HL-60 (cell line): ENCODE data around the gene STX7.

Experiments used
- DNase-seq, 2 experiments: peaks; one replicate each; pipeline ENCODE4 v3.0.0-alpha.2; 2010 to 2020; ENCODE audit warnings: low read depth in 1 of 2, low spot score in 1 of 2
- H3K27ac ChIP-seq: fragments of 250-450 bp; sonication (Bioruptor Pico); replicated peaks from 2 replicates; pipeline ENCODE4 v1.5.1; 2020; ENCODE audit warnings: mild to moderate bottlenecking, moderate library complexity
- H3K27me3 ChIP-seq: fragments of 250-450 bp; sonication (Bioruptor Pico); 2 replicates; pipeline ENCODE4 v1.5.1; 2021; ENCODE audit warnings: mild to moderate bottlenecking, moderate library complexity; ENCODE audit not compliant: insufficient read depth, poor library complexity, severe bottlenecking
- H3K4me3 ChIP-seq: replicated peaks from 2 replicates; pipeline ENCODE4 v1.5.1; 2011; ENCODE audit warnings: mild to moderate bottlenecking, control low read depth, low read length; ENCODE audit not compliant: insufficient read depth
- CTCF ChIP-seq: IDR thresholded peaks from one replicate; pipeline ENCODE4 v1.5.1; 2011; ENCODE audit warnings: low read length, control low read depth, inconsistent platforms; ENCODE audit not compliant: insufficient read depth
- GABPA ChIP-seq: IDR thresholded peaks from 2 replicates; pipeline ENCODE4 v1.6.1; 2012; ENCODE audit warnings: low read depth
- POLR2AphosphoS5 ChIP-seq: IDR thresholded peaks from 2 replicates; pipeline ENCODE4 v1.6.1; 2012; ENCODE audit warnings: low read depth
- REST ChIP-seq: IDR thresholded peaks from 2 replicates; pipeline ENCODE4 v1.6.1; 2012; ENCODE audit warnings: low read depth; ENCODE audit not compliant: insufficient replicate concordance
- SPI1 ChIP-seq: IDR thresholded peaks from 2 replicates; pipeline ENCODE4 v1.6.1; 2012; ENCODE audit warnings: low read depth, mild to moderate bottlenecking, borderline replicate concordance

STX7 gene

DNA sequence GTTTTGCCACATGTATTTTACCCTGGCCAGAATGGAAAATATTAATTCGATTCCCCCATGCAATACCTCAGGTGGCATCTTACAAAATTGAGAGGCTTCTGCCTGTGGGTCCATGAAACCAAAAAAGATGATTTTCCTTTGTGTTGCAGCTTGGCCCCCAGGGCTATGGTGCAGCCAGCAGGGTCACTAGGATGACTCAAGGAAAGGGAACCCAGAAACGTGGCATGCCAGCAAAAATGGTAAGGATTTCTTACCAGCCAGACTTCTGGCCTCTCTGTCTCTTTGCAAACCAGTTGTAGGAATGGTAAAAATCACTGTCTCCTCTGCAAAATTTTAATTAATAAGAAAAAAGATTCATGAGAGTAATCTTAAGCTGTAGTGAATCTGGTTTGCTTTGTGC lies 13.5 kb upstream of the STX7 start:
- no peak for DNase-seq
- TF ChIP-seq GABPA (no peak), CTCF (no peak), POLR2AphosphoS5 (no peak), SPI1 (no peak), REST (no peak)
- H3K4me3 ChIP-seq: no peak overlapping the region
- H3K27ac ChIP-seq: no peak overlapping the region
- H3K27me3 ChIP-seq: peaks cover 8% of the 10 kb centered on the region

GRCh38 chr6:132525866-132526265 lies 12.9 kb upstream of the STX7 start:
- TF ChIP-seq GABPA (no peak), REST (no peak), SPI1 (no peak), CTCF (no peak), POLR2AphosphoS5 (no peak)
- H3K27me3 ChIP-seq: peaks cover 9% of the 10 kb centered on the region
- no peak overlapping the region for H3K4me3 ChIP-seq
- DNase-seq: no peak
- H3K27ac ChIP-seq: no peak overlapping the region

- Histone ChIP-seq H3K4me3 (no peak overlapping the region), H3K27me3 (peaks cover 11% of the 10 kb centered on the region), H3K27ac (no peak overlapping the region)
- DNase-seq: no peak
- no peak for TF ChIP-seq CTCF
- no peak for TF ChIP-seq GABPA
- no peak for TF ChIP-seq POLR2AphosphoS5
- no peak for TF ChIP-seq REST
- TF ChIP-seq SPI1: no peak
Measured at GRCh38 chr6:132524646-132525045, 11.7 kb upstream of the STX7 start.
